KMS-11 (cell line): Measurements from ENCODE around the gene TBC1D14.

Experiments
- H2AFZ ChIP-seq: fragments of 200-600 bp; sonication (generic); 2 replicates; pipeline ENCODE4 v1.6.1; 2016; ENCODE audit warnings: antibody characterized with exemption, mixed run types, low read depth
- H3K27ac ChIP-seq: fragments of 200-600 bp; sonication (generic); 2 replicates; pipeline ENCODE4 v1.6.1; 2016; ENCODE audit warnings: mild to moderate bottlenecking, mixed run types
- H3K27me3 ChIP-seq: fragments of 200-600 bp; sonication (generic); 2 replicates; pipeline ENCODE4 v1.6.1; 2017; ENCODE audit warnings: mild to moderate bottlenecking, low read depth, mixed run types, moderate library complexity; ENCODE audit not compliant: insufficient read depth
- H3K36me3 ChIP-seq: fragments of 200-600 bp; sonication (generic); 2 replicates; pipeline ENCODE4 v1.6.1; 2017; ENCODE audit warnings: mild to moderate bottlenecking, mixed run types; ENCODE audit not compliant: insufficient read depth
- H3K4me1 ChIP-seq: fragments of 200-600 bp; sonication (generic); 2 replicates; pipeline ENCODE4 v1.6.1; 2016; ENCODE audit warnings: mild to moderate bottlenecking, low read depth, mixed run types; ENCODE audit not compliant: poor library complexity, severe bottlenecking
- H3K4me2 ChIP-seq: fragments of 200-600 bp; sonication (generic); 2 replicates; pipeline ENCODE4 v1.7.0; 2016; ENCODE audit warnings: mild to moderate bottlenecking, mixed run types
- H3K4me3 ChIP-seq: fragments of 200-600 bp; sonication (generic); IDR thresholded peaks from 2 replicates; pipeline ENCODE4 v1.6.1; 2017; ENCODE audit warnings: low read depth, low read length, mixed read lengths; ENCODE audit not compliant: insufficient read depth
- H3K79me2 ChIP-seq: fragments of 200-600 bp; sonication (generic); 2 replicates; pipeline ENCODE4 v1.6.1; 2016; ENCODE audit warnings: low read depth, mixed run types; ENCODE audit not compliant: insufficient read depth
- H3K9ac ChIP-seq: fragments of 200-600 bp; sonication (generic); 2 replicates; pipeline ENCODE4 v1.6.1; 2016; ENCODE audit warnings: mild to moderate bottlenecking, mixed run types
- H4K20me1 ChIP-seq: fragments of 200-600 bp; sonication (generic); 2 replicates; pipeline ENCODE4 v1.6.1; 2016; ENCODE audit warnings: mild to moderate bottlenecking, mixed run types; ENCODE audit not compliant: insufficient read depth
- CTCF ChIP-seq: fragments of 200-600 bp; sonication (generic); conservative IDR thresholded peaks from 2 replicates; pipeline ENCODE4 v1.6.1; 2017; ENCODE audit warnings: low read depth, mild to moderate bottlenecking, antibody characterized with exemption, low read length, moderate library complexity, mixed read lengths

Gene TBC1D14

GRCh38 chr4:6938647-6939271 lies 29.1 kb downstream of the TBC1D14 start:
- no peaks in the 10 kb centered on the region for H3K27me3 ChIP-seq
- no peak overlapping the region for H3K4me3 ChIP-seq
- peaks cover 7% of the 10 kb centered on the region; the same call in 1 of the 2 replicates for H3K79me2 ChIP-seq
- TF ChIP-seq CTCF: no peak
- H3K36me3 ChIP-seq: no peaks in the 10 kb centered on the region
- no peak overlapping the region for H3K27ac ChIP-seq
- H3K9ac ChIP-seq: no peak overlapping the region
- H3K4me1 ChIP-seq: peaks cover 38% of the 10 kb centered on the region
- H4K20me1 ChIP-seq: no peaks in the 10 kb centered on the region
- H2AFZ ChIP-seq: no peak overlapping the region
- H3K4me2 ChIP-seq: no peak overlapping the region

GRCh38 chr4:6939761-6940743 lies 30.4 kb downstream of the TBC1D14 start:
- H3K4me2 ChIP-seq: peak overlapping the region; percentile 3; the same call in 1 of the 2 replicates
- no peaks in the 10 kb centered on the region for H4K20me1 ChIP-seq
- no peak overlapping the region for H3K9ac ChIP-seq
- no peak overlapping the region for H2AFZ ChIP-seq
- peak overlapping the region; percentile 82; the same call in 1 of the 2 replicates for H3K27ac ChIP-seq
- no peak for TF ChIP-seq CTCF
- H3K79me2 ChIP-seq: peaks cover 7% of the 10 kb centered on the region; the same call in 1 of the 2 replicates
- H3K27me3 ChIP-seq: no peaks in the 10 kb centered on the region
- H3K4me3 ChIP-seq: no peak overlapping the region
- H3K36me3 ChIP-seq: no peaks in the 10 kb centered on the region
- H3K4me1 ChIP-seq: peaks cover 51% of the 10 kb centered on the region

GRCh38 chr4:6940744-6941137 lies 31.1 kb downstream of the TBC1D14 start:
- Histone ChIP-seq H3K27me3 (no peaks in the 10 kb centered on the region), H2AFZ (no peak overlapping the region), H4K20me1 (no peaks in the 10 kb centered on the region), H3K27ac (peak overlapping the region; percentile 82; the same call in 1 of the 2 replicates), H3K9ac (no peak overlapping the region), H3K4me3 (no peak overlapping the region), H3K4me1 (peaks cover 52% of the 10 kb centered on the region), H3K36me3 (no peaks in the 10 kb centered on the region), H3K4me2 (peak overlapping the region; percentile 92), H3K79me2 (peaks cover 7% of the 10 kb centered on the region; the same call in 1 of the 2 replicates)
- no peak for TF ChIP-seq CTCF

GRCh38 chr4:6941796-6942195 lies 32.2 kb downstream of the TBC1D14 start:
- no peaks in the 10 kb centered on the region for H3K27me3 ChIP-seq
- peak overlapping the region; percentile 25 for H3K4me3 ChIP-seq
- H3K4me2 ChIP-seq: peak overlapping the region; percentile 92
- no peak for TF ChIP-seq CTCF
- peak overlapping the region; percentile 9; the same call in 1 of the 2 replicates for H3K9ac ChIP-seq
- H4K20me1 ChIP-seq: no peaks in the 10 kb centered on the region
- H3K79me2 ChIP-seq: peaks cover 7% of the 10 kb centered on the region; the same call in 1 of the 2 replicates
- peaks cover 52% of the 10 kb centered on the region for H3K4me1 ChIP-seq
- no peak overlapping the region for H2AFZ ChIP-seq
- H3K27ac ChIP-seq: peak overlapping the region; percentile 82
- no peaks in the 10 kb centered on the region for H3K36me3 ChIP-seq
